ENCODE data around the gene HECW1.
"Not testable (repeated sequence)": the region's sequence is repeated elsewhere in the genome, so short reads cannot be mapped to it uniquely, and the experiment has no call there.

Gene HECW1

GRCh38 chr7:43593010-43593409 lies 480.6 kb downstream of the HECW1 start:
- Histone ChIP-seq H3K27ac (ENCODE audit: low read length) (no peak overlapping the region), H3K36me3 (ENCODE audit: control insufficient read depth, low read depth, low read length) (no peaks in the 10 kb centered on the region), H3K27me3 (ENCODE audit: control insufficient read depth, insufficient read depth, low read length) (no peaks in the 10 kb centered on the region), H3K9ac (ENCODE audit: low read length) (no peak overlapping the region), H3K4me3 (ENCODE audit: low read length) (no peak overlapping the region), H3K9me3 (ENCODE audit: control insufficient read depth, low read depth, low read length) (no peaks in the 10 kb centered on the region), H3K4me1 (ENCODE audit: control insufficient read depth, low read depth, low read length) (no peaks in the 10 kb centered on the region)

- no peaks in the 10 kb centered on the region for H3K4me1 ChIP-seq (ENCODE audit: control insufficient read depth, low read depth, low read length)
- no peaks in the 10 kb centered on the region for H3K36me3 ChIP-seq (ENCODE audit: control insufficient read depth, low read depth, low read length)
- H3K27ac ChIP-seq (ENCODE audit: low read length): no peak overlapping the region
- no peak overlapping the region for H3K4me3 ChIP-seq (ENCODE audit: low read length)
- H3K27me3 ChIP-seq (ENCODE audit: control insufficient read depth, insufficient read depth, low read length): no peaks in the 10 kb centered on the region
- no peaks in the 10 kb centered on the region for H3K9me3 ChIP-seq (ENCODE audit: control insufficient read depth, low read depth, low read length)
- no peak overlapping the region for H3K9ac ChIP-seq (ENCODE audit: low read length)
These were observed 481.6 kb downstream of the HECW1 start for GRCh38 chr7:43594020-43594419.

- not testable (repeated sequence) for H3K27ac ChIP-seq (ENCODE audit: low read length); H3K4me1 ChIP-seq (ENCODE audit: control insufficient read depth, low read depth, low read length); H3K36me3 ChIP-seq (ENCODE audit: control insufficient read depth, low read depth, low read length); H3K9me3 ChIP-seq (ENCODE audit: control insufficient read depth, low read depth, low read length); H3K27me3 ChIP-seq (ENCODE audit: control insufficient read depth, insufficient read depth, low read length); H3K4me3 ChIP-seq (ENCODE audit: low read length); H3K9ac ChIP-seq (ENCODE audit: low read length)
These were observed 484.0 kb downstream of the HECW1 start for GRCh38 chr7:43596426-43596825.

- no peaks in the 10 kb centered on the region for H3K36me3 ChIP-seq (ENCODE audit: control insufficient read depth, low read depth, low read length)
- H3K4me1 ChIP-seq (ENCODE audit: control insufficient read depth, low read depth, low read length): peaks cover 7% of the 10 kb centered on the region
- H3K4me3 ChIP-seq (ENCODE audit: low read length): no peak overlapping the region
- H3K9ac ChIP-seq (ENCODE audit: low read length): no peak overlapping the region
- peaks cover 3% of the 10 kb centered on the region for H3K9me3 ChIP-seq (ENCODE audit: control insufficient read depth, low read depth, low read length)
- no peak overlapping the region for H3K27ac ChIP-seq (ENCODE audit: low read length)
- no peaks in the 10 kb centered on the region for H3K27me3 ChIP-seq (ENCODE audit: control insufficient read depth, insufficient read depth, low read length)
These were observed 487.6 kb downstream of the HECW1 start for GRCh38 chr7:43600056-43600455.

GRCh38 chr7:43602256-43602655 lies 489.8 kb downstream of the HECW1 start:
- Histone ChIP-seq H3K4me3 (ENCODE audit: low read length) (no peak overlapping the region), H3K9ac (ENCODE audit: low read length) (no peak overlapping the region), H3K9me3 (ENCODE audit: control insufficient read depth, low read depth, low read length) (peaks cover 3% of the 10 kb centered on the region), H3K4me1 (ENCODE audit: control insufficient read depth, low read depth, low read length) (peaks cover 7% of the 10 kb centered on the region), H3K27ac (ENCODE audit: low read length) (no peak overlapping the region), H3K36me3 (ENCODE audit: control insufficient read depth, low read depth, low read length) (no peaks in the 10 kb centered on the region), H3K27me3 (ENCODE audit: control insufficient read depth, insufficient read depth, low read length) (no peaks in the 10 kb centered on the region)

- Histone ChIP-seq H3K4me1 (ENCODE audit: control insufficient read depth, low read depth, low read length) (peaks cover 7% of the 10 kb centered on the region), H3K36me3 (ENCODE audit: control insufficient read depth, low read depth, low read length) (peaks cover 4% of the 10 kb centered on the region), H3K27me3 (ENCODE audit: control insufficient read depth, insufficient read depth, low read length) (no peaks in the 10 kb centered on the region), H3K9me3 (ENCODE audit: control insufficient read depth, low read depth, low read length) (peaks cover 3% of the 10 kb centered on the region), H3K4me3 (ENCODE audit: low read length) (no peak overlapping the region), H3K9ac (ENCODE audit: low read length) (no peak overlapping the region), H3K27ac (ENCODE audit: low read length) (no peak overlapping the region)
These were observed 491.8 kb downstream of the HECW1 start for GRCh38 chr7:43604251-43604650.

GRCh38 chr7:43609097-43609496 lies 496.6 kb downstream of the HECW1 start:
- Histone ChIP-seq H3K27ac (ENCODE audit: low read length) (no peak overlapping the region), H3K9me3 (ENCODE audit: control insufficient read depth, low read depth, low read length) (peaks cover 3% of the 10 kb centered on the region), H3K9ac (ENCODE audit: low read length) (no peak overlapping the region), H3K4me3 (ENCODE audit: low read length) (no peak overlapping the region), H3K27me3 (ENCODE audit: control insufficient read depth, insufficient read depth, low read length) (no peaks in the 10 kb centered on the region), H3K36me3 (ENCODE audit: control insufficient read depth, low read depth, low read length) (peaks cover 5% of the 10 kb centered on the region), H3K4me1 (ENCODE audit: control insufficient read depth, low read depth, low read length) (no peaks in the 10 kb centered on the region)

- Histone ChIP-seq H3K9me3 (ENCODE audit: control insufficient read depth, low read depth, low read length) (no peaks in the 10 kb centered on the region), H3K4me3 (ENCODE audit: low read length) (no peak overlapping the region), H3K4me1 (ENCODE audit: control insufficient read depth, low read depth, low read length) (no peaks in the 10 kb centered on the region), H3K36me3 (ENCODE audit: control insufficient read depth, low read depth, low read length) (peaks cover 5% of the 10 kb centered on the region), H3K27ac (ENCODE audit: low read length) (no peak overlapping the region), H3K27me3 (ENCODE audit: control insufficient read depth, insufficient read depth, low read length) (no peaks in the 10 kb centered on the region), H3K9ac (ENCODE audit: low read length) (no peak overlapping the region)
These were observed 499.7 kb downstream of the HECW1 start for GRCh38 chr7:43612128-43612527.

GRCh38 chr7:43612599-43613589 lies 500.4 kb downstream of the HECW1 start:
- H3K27me3 ChIP-seq (ENCODE audit: control insufficient read depth, insufficient read depth, low read length): no peaks in the 10 kb centered on the region
- no peak overlapping the region for H3K9ac ChIP-seq (ENCODE audit: low read length)
- no peak overlapping the region for H3K27ac ChIP-seq (ENCODE audit: low read length)
- no peaks in the 10 kb centered on the region for H3K4me1 ChIP-seq (ENCODE audit: control insufficient read depth, low read depth, low read length)
- H3K9me3 ChIP-seq (ENCODE audit: control insufficient read depth, low read depth, low read length): no peaks in the 10 kb centered on the region
- H3K4me3 ChIP-seq (ENCODE audit: low read length): no peak overlapping the region
- peaks cover 5% of the 10 kb centered on the region for H3K36me3 ChIP-seq (ENCODE audit: control insufficient read depth, low read depth, low read length)

Measured in iPS-18a (cell line).